Suprapubic skin (tissue), 3 donors: Measurements from ENCODE around the gene SEC63.

Experiments used
- EP300 ChIP-seq: sonication (generic); formaldehyde crosslinking; IDR thresholded peaks from one replicate; pipeline ENCODE4 v1.6.1; 2017; ENCODE audit warnings: antibody characterized with exemption
- POLR2A ChIP-seq, 2 donors: fragments of 450-650 bp; IDR thresholded peaks; one replicate each; pipeline ENCODE4 v1.6.1; 2017; ENCODE audit warnings: antibody characterized with exemption in 2 of 2, mild to moderate bottlenecking in 2 of 2, moderate library complexity in 2 of 2
- TF ChIP-seq, protein P1 (sequence below), 2 donors: fragments of 200-600 bp in 1 of 2; fragments of 450-650 bp in 1 of 2; sonication (generic) in 1 of 2; IDR thresholded peaks; one replicate each; pipeline ENCODE4 v1.5.1; 2016 to 2019; ENCODE audit warnings: antibody characterized with exemption in 2 of 2, mild to moderate bottlenecking in 1 of 2, moderate library complexity in 1 of 2

DNA sequence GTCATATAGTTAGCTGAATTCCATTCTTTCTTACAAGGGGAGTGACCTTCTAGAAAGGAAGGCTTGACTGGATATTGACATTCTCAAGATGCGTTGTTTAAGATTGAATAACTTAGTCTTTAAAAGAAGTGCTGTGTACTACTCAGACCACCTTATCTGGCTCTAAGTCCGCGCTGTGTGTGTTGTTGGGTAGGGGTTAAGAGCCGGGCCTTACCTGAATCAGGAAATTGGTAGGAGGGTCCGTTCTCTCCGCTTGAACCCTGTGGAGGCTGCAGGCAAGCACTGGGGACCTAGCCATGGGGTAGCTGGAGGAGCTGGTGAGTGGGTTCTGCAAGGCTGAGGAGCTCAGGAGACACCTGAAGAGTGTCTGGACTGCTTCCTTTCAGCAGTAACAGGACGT lies 124.9 kb downstream of the SEC63 start:
- TF ChIP-seq, protein P1, sequence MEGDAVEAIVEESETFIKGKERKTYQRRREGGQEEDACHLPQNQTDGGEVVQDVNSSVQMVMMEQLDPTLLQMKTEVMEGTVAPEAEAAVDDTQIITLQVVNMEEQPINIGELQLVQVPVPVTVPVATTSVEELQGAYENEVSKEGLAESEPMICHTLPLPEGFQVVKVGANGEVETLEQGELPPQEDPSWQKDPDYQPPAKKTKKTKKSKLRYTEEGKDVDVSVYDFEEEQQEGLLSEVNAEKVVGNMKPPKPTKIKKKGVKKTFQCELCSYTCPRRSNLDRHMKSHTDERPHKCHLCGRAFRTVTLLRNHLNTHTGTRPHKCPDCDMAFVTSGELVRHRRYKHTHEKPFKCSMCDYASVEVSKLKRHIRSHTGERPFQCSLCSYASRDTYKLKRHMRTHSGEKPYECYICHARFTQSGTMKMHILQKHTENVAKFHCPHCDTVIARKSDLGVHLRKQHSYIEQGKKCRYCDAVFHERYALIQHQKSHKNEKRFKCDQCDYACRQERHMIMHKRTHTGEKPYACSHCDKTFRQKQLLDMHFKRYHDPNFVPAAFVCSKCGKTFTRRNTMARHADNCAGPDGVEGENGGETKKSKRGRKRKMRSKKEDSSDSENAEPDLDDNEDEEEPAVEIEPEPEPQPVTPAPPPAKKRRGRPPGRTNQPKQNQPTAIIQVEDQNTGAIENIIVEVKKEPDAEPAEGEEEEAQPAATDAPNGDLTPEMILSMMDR (IDR thresholded peaks at IDR 0.05), result no peak
- TF ChIP-seq EP300, result no peak
- no peak for TF ChIP-seq POLR2A (IDR thresholded peaks at IDR 0.05)
